Duodenal mucosa (tissue), 2 donors: ENCODE measurements around the gene TXNDC17.
A peak's percentile ranks its signal among the peaks of the same experiment; 100 is the strongest.
"Not testable (repeated sequence)": the region's sequence is repeated elsewhere in the genome, so short reads cannot be mapped to it uniquely, and the experiment has no call there.

ENCODE experiments used
- H3K27ac ChIP-seq: one replicate; pipeline ENCODE4 v1.7.0; 2013; ENCODE audit warnings: low read depth, low read length
- H3K27me3 ChIP-seq, 2 donors: one replicate each; pipeline ENCODE4 v1.7.0; 2013; ENCODE audit warnings: low read length in 2 of 2, control low read depth in 1 of 2; ENCODE audit not compliant: insufficient read depth in 2 of 2, control insufficient read depth in 1 of 2
- H3K36me3 ChIP-seq, 2 donors: one replicate each; pipeline ENCODE4 v1.7.0; 2013; ENCODE audit warnings: low read length in 2 of 2, control low read depth in 1 of 2; ENCODE audit not compliant: insufficient read depth in 2 of 2, control insufficient read depth in 1 of 2
- H3K4me1 ChIP-seq, 2 donors: one replicate each; pipeline ENCODE4 v1.7.0; 2013; ENCODE audit warnings: low read length in 2 of 2, control low read depth in 1 of 2; ENCODE audit not compliant: insufficient read depth in 2 of 2, control insufficient read depth in 1 of 2
- H3K4me3 ChIP-seq, 2 donors: one replicate each; pipeline ENCODE4 v1.7.0; 2013; ENCODE audit warnings: low read length in 2 of 2, low read depth in 1 of 2
- H3K9ac ChIP-seq, 2 donors: one replicate each; pipeline ENCODE4 v1.7.0; 2013; ENCODE audit warnings: low read length in 2 of 2, low read depth in 1 of 2
- H3K9me3 ChIP-seq, 2 donors: one replicate each; pipeline ENCODE4 v1.7.0; 2013; ENCODE audit warnings: low read length in 2 of 2, control low read depth in 1 of 2; ENCODE audit not compliant: control insufficient read depth in 1 of 2

TXNDC17 gene

GRCh38 chr17:6640536-6641246 lies at the start of gene TXNDC17, which contains the start of gene KIAA0753:
TSS of gene TXNDC17 (plus strand) at chr17:6641060. CDS start at chr17:6641083, 23 bp downstream.
TSS of gene KIAA0753 (minus strand) at chr17:6640711. CDS start at chr17:6635103, 5,608 bp downstream.
- Histone ChIP-seq H3K9ac (peak within 1 kb of the TSS; percentile 90 to 93), H3K27me3 (no peaks in the 10 kb centered on the region), H3K4me1 (peaks cover 24 to 32% of the 10 kb centered on the region in 2 donors), H3K4me3 (peak within 1 kb of the TSS; percentile 93 to 96), H3K9me3 (no peaks in the 10 kb centered on the region), H3K27ac (peak within 1 kb of the TSS; percentile 84), H3K36me3 (peaks cover 14 to 25% of the 10 kb centered on the region in 2 donors)

DNA sequence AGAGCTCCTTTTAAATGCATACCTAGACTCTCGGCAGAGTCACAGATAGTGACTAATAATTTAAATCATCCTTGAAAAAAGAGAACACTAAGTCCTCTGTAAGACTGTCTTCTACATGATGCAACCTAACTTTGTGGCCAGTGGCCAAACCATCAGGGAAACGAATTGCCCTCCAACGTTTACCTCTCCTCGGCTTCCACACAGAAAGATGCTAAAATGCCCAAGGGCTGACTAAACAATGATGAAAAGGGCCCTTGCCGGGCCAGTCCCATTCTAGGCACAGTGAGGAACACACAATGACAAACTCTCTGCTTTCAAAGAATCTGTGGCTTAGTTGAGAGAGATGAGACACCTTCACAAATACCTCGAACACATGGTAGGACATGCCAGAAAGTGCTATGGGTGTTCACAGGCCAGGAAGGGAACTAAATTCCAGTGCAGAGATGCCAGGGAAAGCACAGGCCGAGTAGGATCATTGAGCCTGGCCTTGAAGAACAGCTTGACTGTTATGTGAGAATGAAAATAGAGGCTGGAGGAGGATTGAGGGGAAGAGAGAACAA lies 49.2 kb upstream of the TXNDC17 start:
- H3K9ac ChIP-seq, result no peak overlapping the region
- H3K36me3 ChIP-seq, result peaks cover 30 to 66% of the 10 kb centered on the region in 2 donors
- H3K4me1 ChIP-seq, result peaks cover 4 to 6% of the 10 kb centered on the region in 2 donors
- no peak overlapping the region for H3K4me3 ChIP-seq
- H3K27ac ChIP-seq, result no peak overlapping the region
- H3K9me3 ChIP-seq, result no peaks in the 10 kb centered on the region
- no peaks in the 10 kb centered on the region for H3K27me3 ChIP-seq

DNA sequence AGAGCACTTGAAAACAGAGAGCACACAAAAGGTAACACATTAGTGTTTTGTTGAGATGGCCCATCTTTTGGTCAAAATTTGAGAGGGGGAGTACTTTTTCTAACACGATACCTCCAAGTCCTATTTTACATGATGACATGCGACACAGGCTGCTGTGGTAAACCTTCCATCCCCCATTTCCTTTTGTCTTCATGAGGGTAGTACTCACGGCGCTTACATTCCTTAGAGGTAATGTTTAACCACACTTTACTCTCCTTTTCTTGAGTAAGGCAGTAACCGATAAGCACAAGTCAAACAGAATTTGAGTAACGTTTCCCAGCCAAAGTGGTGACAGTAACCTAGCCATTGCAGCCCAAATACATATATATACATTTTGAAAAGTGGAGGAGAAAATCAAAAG lies 48.7 kb upstream of the TXNDC17 start:
- no peak overlapping the region for H3K27ac ChIP-seq
- H3K4me3 ChIP-seq, result no peak overlapping the region
- H3K4me1 ChIP-seq, result peaks cover 4 to 6% of the 10 kb centered on the region in 2 donors

DNA sequence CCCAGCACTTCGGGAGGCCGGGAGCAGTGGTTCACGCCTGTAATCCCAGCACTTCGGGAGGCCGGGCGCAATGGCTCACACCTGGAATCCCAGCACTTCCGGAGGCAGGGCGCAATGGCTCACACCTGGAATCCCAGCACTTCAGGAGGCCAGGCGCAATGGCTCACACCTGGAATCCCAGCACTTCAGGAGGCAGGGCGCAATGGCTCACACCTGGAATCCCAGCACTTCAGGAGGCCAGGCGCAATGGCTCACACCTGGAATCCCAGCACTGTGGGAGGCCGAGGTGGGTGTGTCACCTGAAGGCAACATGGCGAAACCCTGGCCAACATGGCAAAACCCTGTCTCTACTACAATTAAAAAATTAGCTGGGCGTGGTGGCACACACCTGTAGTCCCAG lies 47.5 kb upstream of the TXNDC17 start:
- H3K27ac ChIP-seq, H3K9ac ChIP-seq, H3K9me3 ChIP-seq, H3K4me3 ChIP-seq, H3K27me3 ChIP-seq: not testable (repeated sequence)
- H3K36me3 ChIP-seq, result peaks cover 30 to 56% of the 10 kb centered on the region in 2 donors
- H3K4me1 ChIP-seq, result peaks cover 6 to 12% of the 10 kb centered on the region in 2 donors

More for the DNA sequence above, 48.7 kb upstream of the TXNDC17 start:
- H3K36me3 ChIP-seq, result peaks cover 30 to 64% of the 10 kb centered on the region in 2 donors
- H3K27me3 ChIP-seq, result no peaks in the 10 kb centered on the region
- no peak overlapping the region for H3K9ac ChIP-seq
- H3K9me3 ChIP-seq, result no peaks in the 10 kb centered on the region

DNA sequence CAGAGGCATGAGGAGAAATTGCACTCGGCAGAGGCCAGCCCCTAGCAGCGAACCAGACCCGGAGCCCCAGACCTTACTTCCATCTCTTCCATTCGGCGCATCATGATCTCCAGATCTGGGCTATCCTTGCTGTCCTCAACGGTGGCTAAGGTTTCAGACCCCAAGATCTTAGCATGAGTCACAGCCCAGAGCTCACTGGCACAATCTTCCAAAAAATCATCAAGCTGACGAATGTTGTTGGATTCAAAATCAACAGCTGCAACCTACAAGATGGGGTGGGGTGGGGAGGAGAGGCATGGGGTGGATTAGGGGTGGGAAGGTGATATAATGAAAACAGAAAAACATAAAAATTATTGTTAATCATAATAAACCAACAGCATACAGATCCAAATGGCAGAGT lies 44.8 kb upstream of the TXNDC17 start:
- H3K27ac ChIP-seq, result no peak overlapping the region
- peaks cover 11 to 23% of the 10 kb centered on the region in 2 donors for H3K4me1 ChIP-seq
- H3K9me3 ChIP-seq, result no peaks in the 10 kb centered on the region
- no peaks in the 10 kb centered on the region for H3K27me3 ChIP-seq
- H3K4me3 ChIP-seq, result no peak overlapping the region
- H3K9ac ChIP-seq, result no peak overlapping the region
- peaks cover 25 to 53% of the 10 kb centered on the region in 2 donors for H3K36me3 ChIP-seq

DNA sequence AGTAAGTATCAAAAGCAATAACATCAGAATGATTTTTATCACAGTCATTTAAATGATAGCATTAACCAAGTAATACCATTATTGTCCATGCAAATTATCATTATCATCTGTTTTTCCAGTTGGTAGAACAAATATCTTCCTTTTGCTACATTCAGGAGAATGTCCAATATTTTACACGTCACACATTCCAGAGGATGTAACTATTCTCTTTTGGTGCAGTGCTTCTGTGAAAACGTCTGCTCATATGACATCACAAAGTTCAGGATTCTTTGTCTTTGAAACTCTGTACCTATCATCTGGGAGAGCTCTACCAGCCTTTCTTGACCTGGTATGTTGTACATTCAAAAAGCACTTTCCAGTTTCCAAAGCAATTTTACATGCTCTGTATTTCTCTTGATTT lies 44.3 kb upstream of the TXNDC17 start:
- no peaks in the 10 kb centered on the region for H3K9me3 ChIP-seq
- H3K36me3 ChIP-seq, result peaks cover 29 to 54% of the 10 kb centered on the region in 2 donors
- H3K27ac ChIP-seq, result no peak overlapping the region
- H3K4me3 ChIP-seq, result no peak overlapping the region
- H3K4me1 ChIP-seq, result peaks cover 11 to 23% of the 10 kb centered on the region in 2 donors
- no peaks in the 10 kb centered on the region for H3K27me3 ChIP-seq
- H3K9ac ChIP-seq, result no peak overlapping the region

DNA sequence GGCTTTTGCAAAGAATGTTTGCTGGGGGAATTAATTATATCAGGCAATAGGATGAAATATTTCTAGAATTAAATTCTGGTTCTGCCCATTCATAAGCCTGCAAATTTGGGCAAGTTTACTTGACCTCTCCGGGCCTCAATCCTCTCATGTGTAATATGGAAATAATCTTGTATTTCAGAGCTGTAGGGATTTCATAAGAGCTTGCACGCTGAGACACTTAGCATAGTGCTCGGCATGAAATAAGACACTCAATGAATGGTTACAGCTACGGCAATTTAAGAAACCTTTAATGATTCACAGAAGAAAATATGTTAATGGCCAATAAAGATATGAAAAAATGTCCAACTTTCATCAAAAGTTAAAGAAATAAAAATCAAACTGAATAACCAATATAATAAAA lies 43.9 kb upstream of the TXNDC17 start:
- H3K27ac ChIP-seq, result no peak overlapping the region
- H3K4me1 ChIP-seq, result peaks cover 8 to 23% of the 10 kb centered on the region in 2 donors
- H3K9me3 ChIP-seq, result no peaks in the 10 kb centered on the region
- H3K36me3 ChIP-seq, result peaks cover 29 to 50% of the 10 kb centered on the region in 2 donors
- H3K4me3 ChIP-seq, result no peak overlapping the region
- H3K9ac ChIP-seq, result no peak overlapping the region
- no peaks in the 10 kb centered on the region for H3K27me3 ChIP-seq

GRCh38 chr17:6597727-6598126 lies 43.1 kb upstream of the TXNDC17 start:
- H3K4me3 ChIP-seq, result no peak overlapping the region
- no peak overlapping the region for H3K9ac ChIP-seq
- H3K27me3 ChIP-seq, result no peaks in the 10 kb centered on the region
- H3K36me3 ChIP-seq, result peaks cover 32 to 45% of the 10 kb centered on the region in 2 donors
- no peaks in the 10 kb centered on the region for H3K9me3 ChIP-seq
- H3K4me1 ChIP-seq, result peaks cover 5 to 20% of the 10 kb centered on the region in 2 donors
- H3K27ac ChIP-seq, result no peak overlapping the region

GRCh38 chr17:6599364-6599763 lies 41.5 kb upstream of the TXNDC17 start:
- Histone ChIP-seq H3K4me3 (no peak overlapping the region), H3K36me3 (peaks cover 32 to 37% of the 10 kb centered on the region in 2 donors), H3K27me3 (no peaks in the 10 kb centered on the region), H3K9ac (no peak overlapping the region), H3K27ac (no peak overlapping the region), H3K9me3 (no peaks in the 10 kb centered on the region), H3K4me1 (peaks cover 5 to 20% of the 10 kb centered on the region in 2 donors)

GRCh38 chr17:6602141-6602540 lies 38.7 kb upstream of the TXNDC17 start:
- H3K4me1 ChIP-seq, result peaks cover 5 to 20% of the 10 kb centered on the region in 2 donors
- H3K4me3 ChIP-seq, result no peak overlapping the region
- H3K36me3 ChIP-seq, result peaks cover 28 to 45% of the 10 kb centered on the region in 2 donors

More at GRCh38 chr17:6602141-6602540, 38.7 kb upstream of the TXNDC17 start:
- no peaks in the 10 kb centered on the region for H3K9me3 ChIP-seq
- no peak overlapping the region for H3K27ac ChIP-seq
- H3K27me3 ChIP-seq, result no peaks in the 10 kb centered on the region
- H3K9ac ChIP-seq, result no peak overlapping the region
